HG03175 (cell line): ENCODE results near the gene SLC24A1.

Experiments
- ATAC-seq: cut with Tn5 transposase; IDR thresholded peaks from one replicate; pipeline ENCODE4 v1.9.1; 2021; ENCODE audit warnings: mild to moderate bottlenecking, moderate library complexity; ENCODE audit not compliant: unreplicated experiment

SLC24A1 gene

GRCh38 chr15:65651831-65652749 is 30.4 kb downstream of the SLC24A1 start:
- no peak for ATAC-seq

- no peak for ATAC-seq
Measured at GRCh38 chr15:65653341-65653740, 31.6 kb downstream of the SLC24A1 start.

GRCh38 chr15:65653801-65654521 is 32.2 kb downstream of the SLC24A1 start:
- no peak for ATAC-seq

- ATAC-seq = no peak
Measured at GRCh38 chr15:65655026-65655425, 33.3 kb downstream of the SLC24A1 start.

- no peak for ATAC-seq
Measured at GRCh38 chr15:65655457-65655856, 33.7 kb downstream of the SLC24A1 start.

GRCh38 chr15:65659502-65660052 is 37.8 kb downstream of the SLC24A1 start:
- ATAC-seq = no peak

GRCh38 chr15:65660927-65661326 is 39.2 kb downstream of the SLC24A1 start:
- ATAC-seq = no peak

GRCh38 chr15:65663521-65663920 is 41.8 kb downstream of the SLC24A1 start:
- no peak for ATAC-seq

- ATAC-seq = no peak
Measured at GRCh38 chr15:65666257-65666656, 44.5 kb downstream of the SLC24A1 start.

- no peak for ATAC-seq
Measured at GRCh38 chr15:65675551-65675950, 53.8 kb downstream of the SLC24A1 start.

GRCh38 chr15:65676123-65676522 is 54.4 kb downstream of the SLC24A1 start:
- ATAC-seq = no peak

GRCh38 chr15:65680544-65680943 is 58.8 kb downstream of the SLC24A1 start:
- ATAC-seq = no peak

- ATAC-seq = no peak
Measured at GRCh38 chr15:65682404-65682911, 60.7 kb downstream of the SLC24A1 start.

GRCh38 chr15:65688462-65688861 is 66.7 kb downstream of the SLC24A1 start:
- no peak for ATAC-seq

- no peak for ATAC-seq
Measured at GRCh38 chr15:65690173-65690572, 68.4 kb downstream of the SLC24A1 start.

- ATAC-seq = no peak
Measured at GRCh38 chr15:65690778-65691177, 69.0 kb downstream of the SLC24A1 start.

- no peak for ATAC-seq
Measured at GRCh38 chr15:65695081-65695480, 73.3 kb downstream of the SLC24A1 start.
